ENCODE data around the gene GOLGA3. TPM values are rescaled to one million over a fixed set of nuclear protein-coding genes. Genes with fewer than 3 reads are reported as not detected.
"Not testable (repeated sequence)": the region's sequence is repeated elsewhere in the genome, so short reads cannot be mapped to it uniquely, and the experiment has no call there.

Gene GOLGA3
- total and polyA plus RNA-seq, 12 donors: 10.8 to 46.1 (median 34.8) TPM

DNA sequence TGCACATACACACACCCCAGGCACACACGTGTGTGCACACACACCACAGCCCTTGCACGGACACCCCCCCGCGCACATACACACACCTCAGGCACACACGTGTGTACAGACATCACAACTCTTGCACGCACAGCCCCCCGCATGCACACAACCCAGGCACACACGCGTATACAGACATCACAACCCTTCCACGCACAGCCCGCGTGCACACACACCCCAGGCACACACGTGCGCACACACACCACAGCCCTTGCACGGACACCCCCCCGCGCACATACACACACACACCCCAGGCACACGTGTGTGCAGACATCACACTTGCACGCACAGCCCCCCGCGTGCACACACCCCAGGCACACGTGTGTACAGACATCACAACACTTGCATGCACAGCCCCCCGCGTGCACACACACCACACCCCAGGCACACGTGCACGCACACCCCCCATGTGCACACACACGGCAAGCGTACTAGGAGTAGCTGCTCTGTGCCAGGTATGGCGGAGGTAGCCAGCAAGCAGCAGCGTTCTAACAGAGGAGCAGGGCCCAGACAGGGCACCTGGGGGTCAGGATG lies 48.8 kb downstream of the GOLGA3 start:
- Histone ChIP-seq H3K36me3 (peaks cover 4 to 100% (median 57%) of the 10 kb centered on the region in 9 donors), H3K27me3 (no peaks in the 10 kb centered on the region), H3K27ac (no peak overlapping the region), H3K9me3 (no peaks in the 10 kb centered on the region), H3K4me1 (peaks cover 0 to 19% (median 6%) of the 10 kb centered on the region in 9 donors), H3K4me3 (no peak overlapping the region)
- DNase-seq: no peak
- intact Hi-C loops (cut with DNase I): loop anchor here in 1 of 10 donors (10.0 kb wide), 1 partner anchor 45 kb away; the partner anchor contains the start of gene GOLGA3
- ATAC-seq: no peak
- WGBS, 2 donors: 94 to 95% methylated on average over 28 to 30 of the region's 30 CpGs
- TF ChIP-seq, protein P1, sequence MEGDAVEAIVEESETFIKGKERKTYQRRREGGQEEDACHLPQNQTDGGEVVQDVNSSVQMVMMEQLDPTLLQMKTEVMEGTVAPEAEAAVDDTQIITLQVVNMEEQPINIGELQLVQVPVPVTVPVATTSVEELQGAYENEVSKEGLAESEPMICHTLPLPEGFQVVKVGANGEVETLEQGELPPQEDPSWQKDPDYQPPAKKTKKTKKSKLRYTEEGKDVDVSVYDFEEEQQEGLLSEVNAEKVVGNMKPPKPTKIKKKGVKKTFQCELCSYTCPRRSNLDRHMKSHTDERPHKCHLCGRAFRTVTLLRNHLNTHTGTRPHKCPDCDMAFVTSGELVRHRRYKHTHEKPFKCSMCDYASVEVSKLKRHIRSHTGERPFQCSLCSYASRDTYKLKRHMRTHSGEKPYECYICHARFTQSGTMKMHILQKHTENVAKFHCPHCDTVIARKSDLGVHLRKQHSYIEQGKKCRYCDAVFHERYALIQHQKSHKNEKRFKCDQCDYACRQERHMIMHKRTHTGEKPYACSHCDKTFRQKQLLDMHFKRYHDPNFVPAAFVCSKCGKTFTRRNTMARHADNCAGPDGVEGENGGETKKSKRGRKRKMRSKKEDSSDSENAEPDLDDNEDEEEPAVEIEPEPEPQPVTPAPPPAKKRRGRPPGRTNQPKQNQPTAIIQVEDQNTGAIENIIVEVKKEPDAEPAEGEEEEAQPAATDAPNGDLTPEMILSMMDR (IDR thresholded peaks at IDR 0.05): no peak

DNA sequence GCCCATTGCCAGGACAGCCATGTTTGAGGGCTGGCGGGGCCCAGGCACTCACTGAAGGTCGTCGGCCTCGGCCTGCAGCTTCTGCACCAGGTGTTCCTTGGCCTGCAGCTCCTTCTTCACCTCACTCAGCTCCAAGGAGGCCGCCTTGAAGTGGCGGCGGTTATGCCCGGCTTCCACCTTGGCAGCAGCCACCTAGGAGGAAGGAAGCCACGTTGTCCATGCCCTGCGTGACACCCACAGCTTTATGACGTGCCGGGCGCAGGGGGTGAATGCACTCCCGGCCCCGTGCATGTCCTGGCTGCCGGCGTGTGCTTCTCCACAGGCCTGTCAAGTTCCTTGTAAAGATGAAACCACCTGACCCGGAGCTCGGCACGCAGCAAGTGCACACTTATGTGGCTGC lies 51.1 kb downstream of the GOLGA3 start:
- WGBS, 2 donors: 93% methylated on average over 20 of the region's 20 CpGs
- Histone ChIP-seq H3K4me1 (peaks cover 0 to 19% (median 6%) of the 10 kb centered on the region in 9 donors), H3K36me3 (peaks cover 4 to 99% (median 75%) of the 10 kb centered on the region in 9 donors), H3K27ac (peak overlapping the region in 1 of 10 donors; percentile 4), H3K27me3 (no peaks in the 10 kb centered on the region), H3K9me3 (no peaks in the 10 kb centered on the region), H3K4me3 (no peak overlapping the region)
- TF ChIP-seq, protein P1 (IDR thresholded peaks at IDR 0.05): no peak
- intact Hi-C loops (cut with DNase I): loop anchor here in 1 of 10 donors (10.0 kb wide), 1 partner anchor 47 kb away; the partner anchor contains the start of gene GOLGA3
- ATAC-seq (no peak), DNase-seq (no peak)

DNA sequence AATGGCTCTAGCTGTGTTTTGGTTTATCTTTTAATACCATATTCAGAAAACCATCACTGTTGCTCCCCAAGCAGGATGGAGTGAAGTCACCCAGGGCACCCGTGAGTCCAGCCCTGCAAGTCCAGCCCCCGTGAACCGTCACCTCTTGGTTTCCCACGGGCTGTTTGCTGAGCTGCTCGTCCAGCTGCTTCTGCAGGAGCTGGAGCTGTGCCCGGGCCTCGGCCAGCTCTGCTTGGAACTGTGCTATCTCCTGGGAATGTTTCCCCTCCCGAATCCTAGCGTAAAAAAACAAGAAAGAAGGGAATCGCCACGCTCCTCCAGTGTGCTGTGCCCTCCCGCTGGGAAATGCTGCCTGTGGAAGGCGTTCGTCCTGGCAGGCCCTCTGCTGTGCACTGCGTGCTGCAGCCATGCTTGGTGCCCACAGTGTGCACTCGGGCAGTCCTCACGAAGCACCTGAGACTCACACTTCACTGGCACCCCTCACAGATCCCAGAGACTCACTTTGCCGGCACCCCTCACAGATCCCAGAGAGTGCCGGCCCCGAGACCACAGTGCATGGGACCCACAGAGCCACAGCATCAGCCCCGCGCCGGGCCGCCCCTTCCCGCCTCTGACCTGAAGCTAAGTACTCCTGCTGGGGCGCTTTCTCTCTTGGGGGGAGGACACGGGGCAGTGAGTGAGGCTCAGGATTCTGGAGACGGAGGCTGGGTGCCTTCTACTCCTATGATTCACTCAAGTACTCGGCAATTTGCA lies 51.7 kb downstream of the GOLGA3 start:
- intact Hi-C loops (cut with DNase I): loop anchor here in 1 of 10 donors (10.0 kb wide), 1 partner anchor 48 kb away; the partner anchor contains the start of gene GOLGA3
- Histone ChIP-seq H3K9me3 (no peaks in the 10 kb centered on the region), H3K27me3 (no peaks in the 10 kb centered on the region), H3K4me3 (no peak overlapping the region), H3K4me1 (peaks cover 0 to 19% (median 8%) of the 10 kb centered on the region in 9 donors), H3K36me3 (peaks cover 4 to 99% (median 72%) of the 10 kb centered on the region in 9 donors), H3K27ac (peak overlapping the region in 3 of 10 donors; percentile 4 to 27 (median 26))
- TF ChIP-seq, protein P1 (IDR thresholded peaks at IDR 0.05): no peak
- WGBS, 2 donors: 72 to 76% methylated on average over 29 of the region's 29 CpGs
- ATAC-seq (peak; percentile 76 to 94 (median 83)), DNase-seq (peak; percentile 82)

DNA sequence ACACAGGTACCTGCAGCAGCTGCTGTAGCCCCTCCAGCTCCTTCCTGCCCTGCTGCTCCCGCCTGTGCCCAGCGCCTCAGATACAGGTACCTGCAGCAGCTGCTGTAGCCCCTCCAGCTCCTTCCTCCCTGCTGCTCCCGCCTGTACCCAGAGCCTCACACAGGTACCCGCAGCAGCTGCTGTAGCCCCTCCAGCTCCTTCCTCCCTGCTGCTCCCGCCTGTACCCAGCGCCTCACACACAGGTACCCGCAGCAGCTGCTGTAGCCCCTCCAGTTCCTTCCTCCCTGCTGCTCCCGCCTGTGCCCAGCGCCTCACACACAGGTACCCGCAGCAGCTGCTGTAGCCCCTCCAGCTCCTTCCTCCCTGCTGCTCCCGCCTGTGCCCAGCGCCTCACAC lies 52.4 kb downstream of the GOLGA3 start:
- intact Hi-C loops (cut with DNase I): loop anchor here in 1 of 10 donors (10.0 kb wide), 1 partner anchor 49 kb away; the partner anchor contains the start of gene GOLGA3
- WGBS, 2 donors: 82 to 85% methylated on average over 8 to 12 of the region's 12 CpGs
- Histone ChIP-seq H3K36me3 (peaks cover 4 to 99% (median 72%) of the 10 kb centered on the region in 9 donors), H3K4me1 (peaks cover 0 to 19% (median 9%) of the 10 kb centered on the region in 9 donors), H3K27ac (peak overlapping the region in 2 of 10 donors; percentile 12 to 26)
- H3K4me3 ChIP-seq, H3K27me3 ChIP-seq, DNase-seq, ATAC-seq, H3K9me3 ChIP-seq: not testable (repeated sequence)

All from heart right ventricle (tissue), 16 donors.